ENCODE data around the gene CHRNE.

- TF ChIP-seq EZH2 (IDR thresholded peaks at IDR 0.05; ENCODE audit: borderline replicate concordance, insufficient read depth, low read length, poor library complexity, severe bottlenecking) = no peak
- TF ChIP-seq POLR2AphosphoS5 (IDR thresholded peaks at IDR 0.05) = no peak
- TF ChIP-seq CTCF (IDR thresholded peaks at IDR 0.05; ENCODE audit: poor library complexity, severe bottlenecking) = no peak
- TF ChIP-seq EP300 (conservative IDR thresholded peaks at IDR 0.05; ENCODE audit: poor library complexity, severe bottlenecking) = no peak
- no peak for TF ChIP-seq REST (IDR thresholded peaks at IDR 0.05; ENCODE audit: borderline replicate concordance)
- TF ChIP-seq RAD21 (conservative IDR thresholded peaks at IDR 0.05) = no peak
Measured at GRCh38 chr17:4880857-4881256, 22.0 kb downstream of the CHRNE start.

All from neural cell (in vitro differentiated cells).